Measurements from ENCODE around the gene A2ML1. TPM values are rescaled to one million over a fixed set of nuclear protein-coding genes. Genes with fewer than 3 reads are reported as not detected.
A peak's percentile ranks its signal among the peaks of the same experiment; 100 is the strongest.
"Not testable (repeated sequence)": the region's sequence is repeated elsewhere in the genome, so short reads cannot be mapped to it uniquely, and the experiment has no call there.

Gene A2ML1
- total RNA-seq, 1 donor from 2014 or later = not detected

- Mint-ChIP-seq H3K4me1 (peaks cover 11% of the 10 kb centered on the region), H3K4me3 (no peak overlapping the region), H3K36me3 (ENCODE audit: low read depth) (no peaks in the 10 kb centered on the region), H3K27me3 (peaks cover 21% of the 10 kb centered on the region), H3K9me3 (no peaks in the 10 kb centered on the region), H3K27ac (no peak overlapping the region)
- intact Hi-C loops (cut with micrococcal nuclease) = loop anchor here (2.0 kb wide), 2 partner anchors 147 to 347 kb away; no protein-coding TSS in a partner anchor
- DNase-seq = no peak
Measured at GRCh38 chr12:8891976-8892375, 69.6 kb downstream of the A2ML1 start.

DNA sequence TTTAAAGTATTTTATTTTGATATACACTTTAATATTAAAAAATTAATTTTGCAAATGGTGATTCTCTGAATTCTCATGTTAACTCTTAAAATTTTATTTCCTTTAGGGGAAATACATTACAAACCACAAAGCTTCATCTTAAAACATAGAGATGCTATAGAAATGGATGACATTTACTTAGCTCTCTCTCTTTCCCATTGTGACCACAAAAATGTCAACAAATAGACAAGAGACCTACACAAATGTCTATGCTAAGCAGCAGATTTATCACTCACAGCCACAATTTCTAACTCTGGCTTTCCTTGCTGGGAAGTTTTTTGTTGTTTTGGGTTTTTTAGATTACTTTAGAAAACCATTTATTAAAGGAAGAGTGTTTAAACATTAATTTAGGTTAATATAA is 72.0 kb downstream of the A2ML1 start:
- no peak overlapping the region for H3K27ac Mint-ChIP-seq
- no peaks in the 10 kb centered on the region for H3K9me3 Mint-ChIP-seq
- peaks cover 28% of the 10 kb centered on the region for H3K27me3 Mint-ChIP-seq
- H3K36me3 Mint-ChIP-seq (ENCODE audit: low read depth) = no peaks in the 10 kb centered on the region
- no peak overlapping the region for H3K4me3 Mint-ChIP-seq
- intact Hi-C loops (cut with micrococcal nuclease) = loop anchor here (2.0 kb wide), 1 partner anchor 238 kb away; no protein-coding TSS in a partner anchor
- no peak for DNase-seq
- peaks cover 11% of the 10 kb centered on the region for H3K4me1 Mint-ChIP-seq

DNA sequence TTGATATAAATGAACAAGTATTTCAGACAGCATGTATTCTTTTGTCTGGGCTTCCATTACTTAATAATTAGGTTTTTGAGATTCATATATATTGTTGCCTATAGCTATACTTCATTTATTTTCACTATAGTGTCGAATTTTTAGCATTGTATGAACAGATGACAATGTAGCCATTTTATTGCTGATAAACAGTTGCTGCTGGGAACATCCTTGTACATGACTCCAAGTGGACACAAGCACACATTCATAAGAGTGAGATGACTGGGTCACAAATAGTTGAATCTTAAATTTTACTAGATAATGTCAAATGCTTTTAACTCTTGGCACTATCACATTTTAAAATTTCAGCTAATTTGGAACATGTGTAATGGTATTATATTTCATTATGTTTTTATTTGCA is 72.6 kb downstream of the A2ML1 start:
- Mint-ChIP-seq H3K9me3 (no peaks in the 10 kb centered on the region), H3K27ac (no peak overlapping the region), H3K4me1 (peaks cover 11% of the 10 kb centered on the region), H3K27me3 (peaks cover 28% of the 10 kb centered on the region), H3K36me3 (ENCODE audit: low read depth) (no peaks in the 10 kb centered on the region), H3K4me3 (no peak overlapping the region)
- DNase-seq = no peak
- intact Hi-C loops (cut with micrococcal nuclease) = loop anchor here (2.0 kb wide), 1 partner anchor 238 kb away; no protein-coding TSS in a partner anchor

DNA sequence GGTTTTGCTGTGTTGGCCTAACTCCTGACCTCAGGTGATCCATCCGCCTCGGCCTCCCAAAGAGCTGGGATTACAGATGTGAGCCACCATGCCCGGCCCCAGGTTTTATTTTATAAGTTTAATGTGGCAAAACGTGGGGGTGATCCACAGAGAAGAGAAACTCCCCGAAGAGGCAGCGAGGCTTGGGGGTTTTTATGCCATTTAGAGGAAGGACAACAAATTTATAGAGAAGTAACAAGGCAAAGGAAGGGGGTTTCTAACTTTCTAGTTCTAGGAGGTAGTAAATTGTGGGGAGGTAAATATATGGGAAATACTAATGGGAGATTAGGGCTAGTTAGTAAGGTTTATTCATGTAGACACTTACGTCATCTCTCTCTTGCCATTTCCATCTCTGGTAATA is 74.7 kb downstream of the A2ML1 start:
- H3K36me3 Mint-ChIP-seq (ENCODE audit: low read depth) = no peaks in the 10 kb centered on the region
- no peak overlapping the region for H3K4me3 Mint-ChIP-seq
- H3K4me1 Mint-ChIP-seq = peaks cover 6% of the 10 kb centered on the region
- H3K27me3 Mint-ChIP-seq = peaks cover 25% of the 10 kb centered on the region
- no peak overlapping the region for H3K27ac Mint-ChIP-seq
- no peaks in the 10 kb centered on the region for H3K9me3 Mint-ChIP-seq
- DNase-seq = no peak
- intact Hi-C loops (cut with micrococcal nuclease) = no loop called here

DNA sequence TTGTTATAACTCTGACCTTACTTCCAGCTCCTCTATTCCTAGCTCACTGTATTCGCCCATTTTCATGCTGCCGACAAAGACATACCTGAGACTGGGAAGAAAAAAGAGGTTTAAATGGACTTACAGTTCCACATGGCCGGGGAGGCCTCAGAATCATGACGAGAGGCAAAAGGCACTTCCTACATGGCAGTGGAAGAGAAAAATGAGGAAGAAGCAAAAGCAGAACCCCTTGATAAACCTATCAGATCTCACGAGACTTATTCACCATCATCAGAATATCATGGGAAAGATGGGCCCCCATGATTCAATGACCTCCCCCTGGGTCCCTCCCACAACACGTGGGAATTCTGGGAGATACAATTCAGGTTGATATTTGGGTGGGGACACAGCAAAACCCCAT is 77.4 kb downstream of the A2ML1 start:
- H3K9me3 Mint-ChIP-seq = no peaks in the 10 kb centered on the region
- H3K36me3 Mint-ChIP-seq (ENCODE audit: low read depth) = no peaks in the 10 kb centered on the region
- no peak for DNase-seq
- H3K4me1 Mint-ChIP-seq = peaks cover 6% of the 10 kb centered on the region
- no peak overlapping the region for H3K27ac Mint-ChIP-seq
- intact Hi-C loops (cut with micrococcal nuclease) = no loop called here
- H3K27me3 Mint-ChIP-seq = peaks cover 27% of the 10 kb centered on the region
- no peak overlapping the region for H3K4me3 Mint-ChIP-seq

DNA sequence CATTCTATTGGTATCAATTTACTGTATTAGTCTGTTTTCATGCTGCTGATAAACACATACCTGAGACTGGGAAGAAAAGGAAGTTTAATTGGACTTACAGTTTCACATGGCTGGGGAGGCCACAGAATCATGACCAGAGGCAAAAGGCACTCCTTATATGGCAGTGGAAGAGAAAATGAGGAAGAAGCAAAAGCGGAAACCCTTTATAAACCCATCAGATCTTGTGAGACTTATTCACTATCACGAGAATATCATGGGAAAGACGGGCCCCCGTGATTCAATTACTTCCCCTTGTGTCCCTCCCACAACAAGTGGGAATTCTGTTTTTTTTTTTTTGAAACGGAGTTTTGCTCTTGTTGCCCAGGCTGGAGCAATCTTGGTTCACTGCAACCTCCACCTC is 80.3 kb downstream of the A2ML1 start:
- H3K4me3 Mint-ChIP-seq; H3K9me3 Mint-ChIP-seq; H3K36me3 Mint-ChIP-seq (ENCODE audit: low read depth); H3K27ac Mint-ChIP-seq; DNase-seq; H3K4me1 Mint-ChIP-seq; intact Hi-C loops (cut with micrococcal nuclease): not testable (repeated sequence)
- H3K27me3 Mint-ChIP-seq = peaks cover 28% of the 10 kb centered on the region

GRCh38 chr12:8903646-8904045 is 81.2 kb downstream of the A2ML1 start:
- Mint-ChIP-seq H3K4me3 (no peak overlapping the region), H3K9me3 (no peaks in the 10 kb centered on the region), H3K4me1 (peaks cover 4% of the 10 kb centered on the region), H3K27me3 (peaks cover 28% of the 10 kb centered on the region), H3K36me3 (ENCODE audit: low read depth) (no peaks in the 10 kb centered on the region), H3K27ac (no peak overlapping the region)
- intact Hi-C loops (cut with micrococcal nuclease) = no loop called here
- DNase-seq = no peak

- no peaks in the 10 kb centered on the region for H3K36me3 Mint-ChIP-seq (ENCODE audit: low read depth)
- no peaks in the 10 kb centered on the region for H3K9me3 Mint-ChIP-seq
- intact Hi-C loops (cut with micrococcal nuclease) = no loop called here
- H3K27ac Mint-ChIP-seq = no peak overlapping the region
- DNase-seq = no peak
- H3K4me1 Mint-ChIP-seq = peaks cover 4% of the 10 kb centered on the region
- H3K27me3 Mint-ChIP-seq = peaks cover 21% of the 10 kb centered on the region
- H3K4me3 Mint-ChIP-seq = no peak overlapping the region
Measured at GRCh38 chr12:8904665-8905064, 82.2 kb downstream of the A2ML1 start.

- Mint-ChIP-seq H3K36me3 (ENCODE audit: low read depth) (no peaks in the 10 kb centered on the region), H3K4me1 (peaks cover 4% of the 10 kb centered on the region), H3K27me3 (peaks cover 17% of the 10 kb centered on the region), H3K27ac (no peak overlapping the region), H3K4me3 (no peak overlapping the region), H3K9me3 (no peaks in the 10 kb centered on the region)
- intact Hi-C loops (cut with micrococcal nuclease) = no loop called here
- no peak for DNase-seq
Measured at GRCh38 chr12:8905546-8905945, 83.1 kb downstream of the A2ML1 start.

- no peaks in the 10 kb centered on the region for H3K9me3 Mint-ChIP-seq
- intact Hi-C loops (cut with micrococcal nuclease) = no loop called here
- H3K4me3 Mint-ChIP-seq = no peak overlapping the region
- no peak overlapping the region for H3K27ac Mint-ChIP-seq
- H3K36me3 Mint-ChIP-seq (ENCODE audit: low read depth) = no peaks in the 10 kb centered on the region
- H3K27me3 Mint-ChIP-seq = peaks cover 22% of the 10 kb centered on the region
- no peak for DNase-seq
- H3K4me1 Mint-ChIP-seq = peaks cover 4% of the 10 kb centered on the region
Measured at GRCh38 chr12:8906266-8907180, 84.1 kb downstream of the A2ML1 start.

- no peak for DNase-seq
- intact Hi-C loops (cut with micrococcal nuclease) = no loop called here
- H3K27me3 Mint-ChIP-seq = peaks cover 23% of the 10 kb centered on the region
- H3K27ac Mint-ChIP-seq = no peak overlapping the region
- H3K36me3 Mint-ChIP-seq (ENCODE audit: low read depth) = no peaks in the 10 kb centered on the region
- peaks cover 4% of the 10 kb centered on the region for H3K4me1 Mint-ChIP-seq
- no peak overlapping the region for H3K4me3 Mint-ChIP-seq
- H3K9me3 Mint-ChIP-seq = no peaks in the 10 kb centered on the region
Measured at GRCh38 chr12:8907513-8907912, 85.1 kb downstream of the A2ML1 start.

DNA sequence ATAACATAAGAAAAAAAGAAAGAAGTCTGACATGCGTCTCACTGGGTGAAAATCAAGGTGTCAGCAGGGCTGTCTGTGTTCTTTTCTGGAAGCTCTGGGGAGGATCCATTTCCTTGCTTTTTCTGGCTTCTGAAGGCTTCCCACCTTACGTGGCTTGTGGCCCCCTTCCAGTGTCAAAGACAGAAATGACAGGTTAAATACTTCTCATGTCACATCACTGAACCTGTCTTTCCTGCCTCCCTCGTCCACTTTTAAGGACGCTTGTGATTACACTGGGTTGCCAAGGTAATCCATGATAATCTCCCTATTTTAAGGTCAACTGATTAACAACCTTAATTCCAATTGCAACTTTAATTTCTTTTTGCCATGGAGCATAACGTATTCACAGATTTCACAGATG is 87.3 kb downstream of the A2ML1 start:
- H3K9me3 Mint-ChIP-seq = no peaks in the 10 kb centered on the region
- intact Hi-C loops (cut with micrococcal nuclease) = loop anchor here (5.0 kb wide), 2 partner anchors 128 to 212 kb away; partner anchors contain the start of gene RIMKLB
- DNase-seq = no peak
- peaks cover 9% of the 10 kb centered on the region for H3K4me1 Mint-ChIP-seq
- peaks cover 20% of the 10 kb centered on the region for H3K27me3 Mint-ChIP-seq
- no peak overlapping the region for H3K4me3 Mint-ChIP-seq
- H3K36me3 Mint-ChIP-seq (ENCODE audit: low read depth) = no peaks in the 10 kb centered on the region
- no peak overlapping the region for H3K27ac Mint-ChIP-seq

GRCh38 chr12:8911606-8912268 is 89.3 kb downstream of the A2ML1 start:
- no peak overlapping the region for H3K4me3 Mint-ChIP-seq
- no peaks in the 10 kb centered on the region for H3K9me3 Mint-ChIP-seq
- peaks cover 9% of the 10 kb centered on the region for H3K4me1 Mint-ChIP-seq
- peaks cover 14% of the 10 kb centered on the region for H3K27me3 Mint-ChIP-seq
- intact Hi-C loops (cut with micrococcal nuclease) = loop anchor here (5.0 kb wide), 2 partner anchors 126 to 214 kb away; partner anchors contain the start of gene RIMKLB
- no peaks in the 10 kb centered on the region for H3K36me3 Mint-ChIP-seq (ENCODE audit: low read depth)
- no peak for DNase-seq
- no peak overlapping the region for H3K27ac Mint-ChIP-seq

DNA sequence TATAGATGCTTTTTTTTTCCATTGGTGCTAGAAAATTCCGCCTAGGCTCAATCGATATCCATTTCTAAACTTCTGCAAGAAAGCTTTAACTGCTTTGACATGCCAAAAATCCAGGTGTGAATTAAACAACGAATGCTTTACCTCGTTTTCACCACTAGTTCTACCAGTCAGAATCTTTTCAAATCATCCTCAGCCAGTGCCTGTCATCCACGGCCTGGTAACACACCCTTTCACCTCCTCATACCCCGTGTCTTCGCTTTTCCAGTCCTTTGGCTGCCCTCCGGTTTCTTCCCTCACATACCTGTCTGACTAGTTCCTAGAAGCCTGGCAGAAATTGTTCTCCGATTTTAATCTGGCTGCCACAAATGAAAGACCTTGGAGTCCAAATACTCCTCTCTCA is 90.5 kb downstream of the A2ML1 start:
- Mint-ChIP-seq H3K4me3 (peak overlapping the region; percentile 3), H3K36me3 (ENCODE audit: low read depth) (no peaks in the 10 kb centered on the region), H3K9me3 (no peaks in the 10 kb centered on the region), H3K4me1 (peaks cover 9% of the 10 kb centered on the region), H3K27ac (no peak overlapping the region), H3K27me3 (peaks cover 13% of the 10 kb centered on the region)
- intact Hi-C loops (cut with micrococcal nuclease) = loop anchor here (5.0 kb wide), 2 partner anchors 124 to 216 kb away; partner anchors contain the start of gene RIMKLB
- peak; percentile 66 for DNase-seq

Measured in activated CD4-positive, alpha-beta T cell treated with anti-CD3 and anti-CD28 coated beads, Interleukin-2, amount 10 ng/mL, durations not matched to agents 24 days and 14 days (primary cell).